A549 treated with GW870086 at 1 μM for 4 hours (cell line): ENCODE measurements around the gene YBX1. TPM values are rescaled to one million over a fixed set of nuclear protein-coding genes. Genes with fewer than 3 reads are reported as not detected.

Source experiments
- total RNA-seq: library from RNA; stranded (reverse); fragments of 200-300 nt; extraction: Qiagen RNA extraction; gene quantifications from 5 replicates; pipeline ENCODE4 v1.2.3, GENCODE V29; 2022; ENCODE audit warnings: low read depth

The YBX1 gene
- 673 to 757 TPM (median 737 TPM) in 5 replicates for total RNA-seq

DNA sequence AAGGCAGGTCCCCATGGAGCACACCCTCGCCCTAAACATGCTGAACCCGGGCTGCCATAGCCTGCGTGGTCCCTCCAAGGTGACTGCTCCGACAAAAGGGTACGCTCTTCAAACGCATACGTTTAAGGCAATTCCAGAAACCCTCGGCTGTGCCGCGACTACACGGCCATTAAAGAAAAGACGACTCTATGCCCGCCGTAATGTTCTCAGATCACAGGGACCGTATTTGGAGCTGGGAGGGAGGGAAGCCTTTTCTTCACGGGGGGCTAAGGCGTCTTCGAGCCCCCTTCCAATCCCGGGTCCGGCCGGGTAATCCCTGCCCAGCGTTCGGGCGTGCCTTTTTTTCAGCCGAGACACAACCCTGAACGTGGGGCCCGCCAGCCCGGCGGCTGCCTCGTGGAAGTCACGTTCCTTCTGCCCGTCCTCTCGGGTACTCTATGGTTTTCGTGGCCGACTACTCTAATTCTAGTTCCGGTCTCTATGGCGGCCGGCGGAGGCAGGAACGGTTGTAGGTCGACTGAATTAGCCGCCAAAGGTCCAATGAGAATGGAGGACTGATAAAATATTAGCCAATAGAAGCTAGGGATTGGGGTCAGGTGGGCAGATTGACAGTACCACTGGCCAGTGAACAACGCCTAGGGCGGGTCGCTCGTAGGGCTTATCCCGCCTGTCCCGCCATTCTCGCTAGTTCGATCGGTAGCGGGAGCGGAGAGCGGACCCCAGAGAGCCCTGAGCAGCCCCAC is at the start of gene YBX1:
YBX1 (plus strand) TSS at position 678 of the 743 bp plus-strand sequence. CDS start 148 bp downstream, outside the sequence.

DNA sequence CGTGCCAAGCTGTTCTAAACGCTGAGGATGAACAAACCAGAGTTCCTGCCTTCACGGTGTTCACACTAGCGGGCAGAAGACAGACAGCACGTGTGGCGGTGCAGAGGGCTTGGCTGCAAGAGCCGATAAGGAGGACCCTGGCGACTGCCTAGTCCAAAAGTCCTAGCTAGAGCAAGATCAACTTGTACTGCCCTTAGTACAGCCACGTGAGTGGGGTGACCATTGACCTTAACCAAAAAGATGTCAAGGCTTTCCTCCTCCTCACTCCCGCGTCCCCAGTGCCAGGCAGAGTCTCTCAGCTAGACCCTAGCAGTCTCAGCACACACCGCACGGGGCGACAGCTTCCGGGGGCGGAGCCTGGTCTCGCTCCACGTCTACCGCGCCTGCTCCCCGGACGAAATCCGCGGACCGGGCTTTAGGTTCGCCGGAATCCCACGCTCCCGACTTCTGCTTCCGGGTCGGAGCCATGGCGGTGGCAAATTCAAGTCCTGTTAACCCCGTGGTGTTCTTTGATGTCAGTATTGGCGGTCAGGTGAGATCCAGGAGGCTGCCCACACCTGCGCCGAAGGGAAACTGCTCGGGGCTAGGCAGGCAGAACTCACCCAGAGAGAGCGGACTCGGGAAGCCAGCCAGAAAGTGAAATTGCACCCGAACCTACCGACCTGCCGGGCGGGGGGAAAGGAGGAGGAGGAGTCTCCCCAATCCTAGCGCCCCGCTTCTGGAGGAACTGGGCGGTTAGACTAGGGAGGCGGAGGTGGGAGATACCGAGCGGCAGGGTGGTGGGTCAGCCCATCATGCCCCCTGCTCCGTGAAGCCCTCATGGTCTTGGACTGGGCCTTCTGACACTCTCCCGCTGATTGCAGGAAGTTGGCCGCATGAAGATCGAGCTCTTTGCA is 24.0 kb upstream of the YBX1 start, which contains the start of gene PPIH:
PPIH (plus strand) TSS at position 443 of the 896 bp plus-strand sequence; CDS start at position 467, 24 bp downstream.

DNA sequence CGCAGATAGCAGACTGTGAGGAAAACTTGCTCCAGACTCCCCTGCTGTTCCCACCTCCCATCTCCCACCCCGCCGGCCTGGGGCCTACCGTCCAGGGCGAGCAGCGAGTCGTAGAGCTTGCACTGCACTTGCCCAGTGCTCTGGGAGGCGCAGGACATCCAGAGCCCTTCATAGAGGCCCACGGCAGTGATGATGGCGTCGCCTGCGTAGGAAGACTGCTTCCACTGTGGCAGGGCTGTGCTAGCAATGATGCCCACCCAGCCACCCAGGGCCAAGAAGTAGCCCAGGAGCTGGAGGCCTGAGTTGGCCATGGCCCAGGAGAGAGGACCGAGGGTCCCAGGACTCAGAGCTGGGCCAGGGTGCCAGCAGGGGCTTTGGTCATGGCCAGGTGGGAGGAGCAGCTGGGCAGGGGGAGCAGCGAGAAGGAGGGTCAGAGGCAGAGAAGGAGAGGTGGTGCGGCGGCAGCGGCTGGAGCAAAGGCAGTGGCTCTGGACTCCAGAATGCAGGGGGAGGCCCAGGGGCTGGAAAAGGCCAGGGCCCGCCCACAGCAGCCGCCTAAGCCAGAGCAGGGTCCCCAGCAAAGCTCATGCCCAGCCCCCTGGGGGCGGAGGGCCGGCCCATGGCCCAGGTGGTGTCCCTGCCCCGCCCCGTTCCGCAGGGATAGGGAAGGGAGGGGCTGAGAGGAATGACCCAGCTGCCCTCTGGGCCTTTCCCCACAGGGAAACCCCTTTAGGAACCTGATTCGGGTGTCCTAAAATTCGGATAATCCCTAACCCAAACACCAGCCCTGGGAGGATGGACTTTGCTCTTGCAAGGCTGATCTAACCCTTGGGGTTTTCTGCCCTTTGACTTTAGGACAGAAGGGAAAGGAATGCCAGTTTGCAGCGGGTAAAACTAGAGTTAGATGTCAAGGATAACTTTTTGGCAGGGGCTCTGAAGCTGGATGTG is 57.8 kb downstream of the YBX1 start, which contains the start of gene CLDN19:
CLDN19 (minus strand) TSS at position 484 of the 948 bp plus-strand sequence; CDS start at position 311, 173 bp downstream.

Other genes with a start within 250 kb of the YBX1 start
- gene ZMYND12, start 226.4 kb upstream of the YBX1 start, total RNA-seq, result 0.37 to 0.49 TPM (median 0.40 TPM) in 4 of 5 replicates, not detected in the other
- 32.5 to 42.7 TPM (median 39.9 TPM) in 5 replicates for gene PPCS, start 225.9 kb upstream of the YBX1 start, total RNA-seq
- 0.44 to 1.2 TPM (median 0.64 TPM) in 5 replicates for gene CCDC30, start 219.1 kb upstream of the YBX1 start, total RNA-seq
- 59.9 to 65.1 TPM (median 63.0 TPM) in 5 replicates for gene PPIH, start 24.0 kb upstream of the YBX1 start, total RNA-seq
- not detected in 5 replicates for gene CLDN19, start 57.8 kb downstream of the YBX1 start, total RNA-seq
- 27.5 to 34.3 TPM (median 31.6 TPM) in 5 replicates for gene P3H1, start 84.6 kb downstream of the YBX1 start, total RNA-seq
- gene C1orf50, start 84.8 kb downstream of the YBX1 start, total RNA-seq, result 2.1 to 4.5 TPM (median 3.0 TPM) in 5 replicates
- 0.05 to 0.13 TPM (median 0.08 TPM) in 5 replicates for gene TMEM269, start 102.6 kb downstream of the YBX1 start, total RNA-seq
- gene ERMAP, start 134.7 kb downstream of the YBX1 start, total RNA-seq, result 3.1 to 4.9 TPM (median 3.8 TPM) in 5 replicates
- gene SVBP, start 135.0 kb downstream of the YBX1 start, total RNA-seq, result 13.0 to 16.0 TPM (median 14.8 TPM) in 5 replicates
- 5.3 to 7.5 TPM (median 6.8 TPM) in 5 replicates for gene ZNF691, start 164.2 kb downstream of the YBX1 start, total RNA-seq